H9 (cell line): ENCODE measurements around the gene HSPA9. TPM values are rescaled to one million over a fixed set of nuclear protein-coding genes. Genes with fewer than 3 reads are reported as not detected.

Source experiments
- DNase-seq: peaks from one replicate; pipeline ENCODE4 v3.0.0-alpha.2; 2017
- H2AFZ ChIP-seq: one replicate; pipeline ENCODE4 v1.6.1; 2013; ENCODE audit warnings: mild to moderate bottlenecking, low read length, control low read depth, moderate library complexity
- H2AK5ac ChIP-seq: 2 replicates; pipeline ENCODE4 v1.6.1; 2013; ENCODE audit warnings: low read length, control low read depth, mixed read lengths; ENCODE audit not compliant: insufficient read length
- H2BK120ac ChIP-seq: one replicate; pipeline ENCODE4 v1.6.1; 2013; ENCODE audit warnings: low read depth, mild to moderate bottlenecking, low read length, control low read depth, inconsistent platforms; ENCODE audit not compliant: poor library complexity, severe bottlenecking
- H2BK12ac ChIP-seq: 2 replicates; pipeline ENCODE4 v1.6.1; 2013; ENCODE audit warnings: low read length, control low read depth, mixed read lengths, low read depth; ENCODE audit not compliant: insufficient read length
- H2BK15ac ChIP-seq: 2 replicates; pipeline ENCODE4 v1.6.1; 2013; ENCODE audit warnings: low read depth, low read length, control low read depth
- H2BK20ac ChIP-seq: one replicate; pipeline ENCODE4 v1.6.1; 2013; ENCODE audit warnings: low read depth, mild to moderate bottlenecking, low read length, control low read depth, inconsistent platforms; ENCODE audit not compliant: poor library complexity, severe bottlenecking
- H2BK5ac ChIP-seq: 2 replicates; pipeline ENCODE4 v1.6.1; 2013; ENCODE audit warnings: low read length, control low read depth, mixed read lengths; ENCODE audit not compliant: insufficient read length
- H3K14ac ChIP-seq: 2 replicates; pipeline ENCODE4 v1.6.1; 2013; ENCODE audit warnings: low read length, control low read depth; ENCODE audit not compliant: insufficient read depth
- H3K18ac ChIP-seq: 2 replicates; pipeline ENCODE4 v1.6.1; 2013; ENCODE audit warnings: low read depth, mild to moderate bottlenecking, mixed read lengths, low read length, control low read depth; ENCODE audit not compliant: insufficient read length
- H3K23ac ChIP-seq: 2 replicates; pipeline ENCODE4 v1.6.1; 2013; ENCODE audit warnings: low read length, control low read depth, mixed read lengths, low read depth; ENCODE audit not compliant: insufficient read length
- H3K23me2 ChIP-seq: 2 replicates; pipeline ENCODE4 v1.6.1; 2013; ENCODE audit warnings: low read depth, mild to moderate bottlenecking, mixed read lengths, low read length, control low read depth; ENCODE audit not compliant: insufficient read length, poor library complexity, severe bottlenecking
- H3K27ac ChIP-seq: 2 replicates; pipeline ENCODE4 v1.5.1; 2013; ENCODE audit warnings: low read length, control low read depth, mixed read lengths, low read depth; ENCODE audit not compliant: insufficient read length
- H3K27me3 ChIP-seq: 2 replicates; pipeline ENCODE4 v1.6.1; 2013; ENCODE audit warnings: low read length, control low read depth, inconsistent platforms; ENCODE audit not compliant: insufficient read depth
- H3K4ac ChIP-seq: 2 replicates; pipeline ENCODE4 v1.6.1; 2013; ENCODE audit warnings: low read depth, mild to moderate bottlenecking, control low read depth, inconsistent platforms, low read length, moderate library complexity
- H3K4me1 ChIP-seq: 2 replicates; pipeline ENCODE4 v1.6.1; 2013; ENCODE audit warnings: low read length, control low read depth, inconsistent platforms; ENCODE audit not compliant: insufficient read depth
- H3K4me2 ChIP-seq: 2 replicates; pipeline ENCODE4 v1.6.1; 2013; ENCODE audit warnings: low read length, control low read depth, mixed read lengths; ENCODE audit not compliant: insufficient read length, insufficient read depth
- H3K56ac ChIP-seq: 2 replicates; pipeline ENCODE4 v1.6.1; 2013; ENCODE audit warnings: low read depth, mild to moderate bottlenecking, mixed read lengths, low read length, control low read depth; ENCODE audit not compliant: insufficient read length
- H3K79me1 ChIP-seq: 2 replicates; pipeline ENCODE4 v1.6.1; 2013; ENCODE audit warnings: low read depth, mild to moderate bottlenecking, moderate library complexity, low read length, control low read depth, inconsistent platforms; ENCODE audit not compliant: insufficient read depth, poor library complexity, severe bottlenecking
- H3K79me2 ChIP-seq: 2 replicates; pipeline ENCODE4 v1.6.1; 2013; ENCODE audit warnings: low read length, control low read depth, inconsistent platforms; ENCODE audit not compliant: insufficient read depth
- H3K9ac ChIP-seq: 2 replicates; pipeline ENCODE4 v1.6.1; 2013; ENCODE audit warnings: low read length, control low read depth, mixed read lengths; ENCODE audit not compliant: insufficient read length; ENCODE audit errors: extremely low read depth
- H3K9me3 ChIP-seq: one replicate; pipeline ENCODE4 v1.6.1; 2013; ENCODE audit warnings: low read depth, low read length, inconsistent platforms; ENCODE audit not compliant: control insufficient read depth
- H3T11ph ChIP-seq: one replicate; pipeline ENCODE4 v1.6.1; 2013; ENCODE audit warnings: mild to moderate bottlenecking, low read length, control low read depth, inconsistent platforms
- H4K20me1 ChIP-seq: one replicate; pipeline ENCODE4 v1.6.1; 2013; ENCODE audit not compliant: control insufficient read depth, insufficient read length, insufficient read depth
- H4K5ac ChIP-seq: 2 replicates; pipeline ENCODE4 v1.6.1; 2013; ENCODE audit warnings: low read depth, mild to moderate bottlenecking, mixed read lengths, low read length, control low read depth; ENCODE audit not compliant: insufficient read length
- H4K8ac ChIP-seq: replicated peaks from 2 replicates; pipeline ENCODE4 v1.6.1; 2013; ENCODE audit warnings: low read length, control low read depth, mixed read lengths, low read depth; ENCODE audit not compliant: insufficient read length
- H4K91ac ChIP-seq: 2 replicates; pipeline ENCODE4 v1.6.1; 2013; ENCODE audit warnings: low read depth, mild to moderate bottlenecking, moderate library complexity, mixed read lengths, low read length, control low read depth; ENCODE audit not compliant: insufficient read length
- H3K27ac Mint-ChIP-seq, 3 experiments: 2 replicates in 2 of 3; 3 replicates in 1 of 3; pipeline ENCODE4 v1.8.0; 2020 to 2021; ENCODE audit warnings: mixed read lengths in 3 of 3, mild to moderate bottlenecking in 1 of 3, moderate library complexity in 1 of 3
- H3K27me3 Mint-ChIP-seq: 2 replicates; pipeline ENCODE4 v1.8.0; 2021; ENCODE audit warnings: low read depth, mild to moderate bottlenecking, moderate library complexity, mixed read lengths
- H3K36me3 Mint-ChIP-seq, 3 experiments: 2 replicates in 2 of 3; 3 replicates in 1 of 3; pipeline ENCODE4 v1.8.0; 2020 to 2021; ENCODE audit warnings: low read depth in 3 of 3, mixed read lengths in 3 of 3; ENCODE audit not compliant: insufficient read depth in 1 of 3
- H3K4me1 Mint-ChIP-seq, 2 experiments: 2 replicates each; pipeline ENCODE4 v1.8.0; 2020; ENCODE audit warnings: mixed read lengths in 2 of 2
- H3K4me3 Mint-ChIP-seq, 2 experiments: 2 replicates in 1 of 2; 3 replicates in 1 of 2; pipeline ENCODE4 v1.8.0; 2020 to 2021; ENCODE audit warnings: mild to moderate bottlenecking in 2 of 2, mixed read lengths in 2 of 2, moderate library complexity in 1 of 2
- H3K9me3 Mint-ChIP-seq, 2 experiments: 2 replicates in 1 of 2; 3 replicates in 1 of 2; pipeline ENCODE4 v1.8.0; 2020; ENCODE audit warnings: mild to moderate bottlenecking in 2 of 2, mixed read lengths in 2 of 2, moderate library complexity in 1 of 2
- WGBS: extraction: QIAGEN DNeasy Blood & Tissue Kit; methylation state at CpG from one replicate; pipeline ENCODE4 v1.1.7; 2013; ENCODE audit warnings: missing lambda C conversion rate, low lambda C conversion rate, mixed read lengths; ENCODE audit not compliant: insufficient read length; ENCODE audit errors: extremely low coverage; 5-methylcytosine and 5-hydroxymethylcytosine counted together
- total RNA-seq: library from RNA; stranded (reverse); gene quantifications from 2 replicates; pipeline ENCODE4 v1.2.1, GENCODE V29; 2021
- TF ChIP-seq, protein P1 (sequence below): fragments of 200-600 bp; sonication (generic); conservative IDR thresholded peaks from 3 replicates; pipeline ENCODE4 v1.8.0; 2021; ENCODE audit warnings: antibody characterized with exemption, mild to moderate bottlenecking

Gene HSPA9
- total RNA-seq, 1 experiment from 2014 or later: 397 TPM

- H3K9me3 Mint-ChIP-seq: no peaks in the 10 kb centered on the region; a peak in 1 of 5 replicates
- Histone ChIP-seq H3K79me1 (no peaks in the 10 kb centered on the region), H2AFZ (no peak overlapping the region), H4K8ac (no peak overlapping the region), H2BK12ac (no peak overlapping the region), H4K5ac (no peak overlapping the region), H3K27me3 (no peaks in the 10 kb centered on the region), H3K14ac (no peak overlapping the region), H2BK5ac (no peak overlapping the region), H2BK20ac (no peak overlapping the region), H4K20me1 (no peaks in the 10 kb centered on the region), H3K4me2 (no peak overlapping the region), H3K27ac (no peak overlapping the region), H3K9ac (no peak overlapping the region), H3K9me3 (no peaks in the 10 kb centered on the region), H3K79me2 (no peaks in the 10 kb centered on the region), H3K23me2 (no peaks in the 10 kb centered on the region), H2BK15ac (no peak overlapping the region), H3K18ac (no peak overlapping the region), H3K4me1 (no peaks in the 10 kb centered on the region; the same call in 1 of the 2 replicates), H4K91ac (no peak overlapping the region), H3K56ac (no peak overlapping the region), H3T11ph (no peak overlapping the region), H2AK5ac (no peak overlapping the region), H3K23ac (no peak overlapping the region), H2BK120ac (no peak overlapping the region), H3K4ac (no peak overlapping the region)
- peaks cover 10 to 11% of the 10 kb centered on the region in 2 experiments for H3K4me1 Mint-ChIP-seq
- H3K27ac Mint-ChIP-seq: no peak overlapping the region
- TF ChIP-seq, protein P1, sequence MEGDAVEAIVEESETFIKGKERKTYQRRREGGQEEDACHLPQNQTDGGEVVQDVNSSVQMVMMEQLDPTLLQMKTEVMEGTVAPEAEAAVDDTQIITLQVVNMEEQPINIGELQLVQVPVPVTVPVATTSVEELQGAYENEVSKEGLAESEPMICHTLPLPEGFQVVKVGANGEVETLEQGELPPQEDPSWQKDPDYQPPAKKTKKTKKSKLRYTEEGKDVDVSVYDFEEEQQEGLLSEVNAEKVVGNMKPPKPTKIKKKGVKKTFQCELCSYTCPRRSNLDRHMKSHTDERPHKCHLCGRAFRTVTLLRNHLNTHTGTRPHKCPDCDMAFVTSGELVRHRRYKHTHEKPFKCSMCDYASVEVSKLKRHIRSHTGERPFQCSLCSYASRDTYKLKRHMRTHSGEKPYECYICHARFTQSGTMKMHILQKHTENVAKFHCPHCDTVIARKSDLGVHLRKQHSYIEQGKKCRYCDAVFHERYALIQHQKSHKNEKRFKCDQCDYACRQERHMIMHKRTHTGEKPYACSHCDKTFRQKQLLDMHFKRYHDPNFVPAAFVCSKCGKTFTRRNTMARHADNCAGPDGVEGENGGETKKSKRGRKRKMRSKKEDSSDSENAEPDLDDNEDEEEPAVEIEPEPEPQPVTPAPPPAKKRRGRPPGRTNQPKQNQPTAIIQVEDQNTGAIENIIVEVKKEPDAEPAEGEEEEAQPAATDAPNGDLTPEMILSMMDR: no peak
- WGBS: no CpG with 5 or more reads among the region's 4 CpGs
- no peak for DNase-seq
- H3K36me3 Mint-ChIP-seq: peaks cover 0 to 2% (median 0%) of the 10 kb centered on the region in 3 experiments; a peak in 1 of 7 replicates
- no peaks in the 10 kb centered on the region; the same call in 1 of the 2 replicates for H3K27me3 Mint-ChIP-seq
- H3K4me3 Mint-ChIP-seq: no peak overlapping the region
Measured at GRCh38 chr5:138623053-138623452, 47.9 kb upstream of the HSPA9 start.
